ENCODE data around the gene RECQL5.
"Not testable (repeated sequence)": the region's sequence is repeated elsewhere in the genome, so short reads cannot be mapped to it uniquely, and the experiment has no call there.

RECQL5 gene

DNA sequence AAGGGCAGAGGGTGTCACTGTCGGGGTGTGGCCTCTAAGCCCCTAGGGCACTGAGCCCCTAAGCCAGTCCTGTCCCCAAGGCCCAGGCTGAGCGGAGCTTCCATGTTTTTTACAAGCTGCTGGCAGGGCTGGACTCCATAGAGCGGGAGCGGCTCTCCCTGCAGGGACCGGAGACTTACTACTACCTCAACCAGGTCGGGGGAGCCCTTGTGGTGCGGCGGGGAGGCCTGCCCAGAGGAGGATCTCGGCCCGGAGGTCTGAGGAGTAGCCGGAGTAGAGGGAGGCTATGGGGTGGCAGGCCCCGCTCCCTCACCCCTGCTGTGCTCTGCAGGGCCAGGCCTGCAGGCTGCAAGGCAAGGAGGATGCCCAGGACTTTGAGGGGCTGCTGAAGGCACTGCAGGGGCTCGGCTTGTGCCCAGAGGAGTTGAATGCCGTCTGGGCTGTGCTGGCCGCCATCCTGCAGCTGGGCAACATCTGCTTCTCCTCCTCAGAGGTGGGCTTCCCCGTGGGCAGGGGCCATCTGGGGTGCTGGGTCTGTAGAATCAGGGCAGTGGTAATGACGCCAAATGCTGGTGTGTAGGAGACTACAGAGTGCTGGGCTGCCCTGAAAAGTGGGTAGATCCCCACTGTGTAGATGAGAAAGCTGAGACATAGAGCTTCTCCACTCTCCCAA, 74.5 kb downstream of the RECQL5 start:
- DNase-seq (ENCODE audit: low spot score): no peak

DNA sequence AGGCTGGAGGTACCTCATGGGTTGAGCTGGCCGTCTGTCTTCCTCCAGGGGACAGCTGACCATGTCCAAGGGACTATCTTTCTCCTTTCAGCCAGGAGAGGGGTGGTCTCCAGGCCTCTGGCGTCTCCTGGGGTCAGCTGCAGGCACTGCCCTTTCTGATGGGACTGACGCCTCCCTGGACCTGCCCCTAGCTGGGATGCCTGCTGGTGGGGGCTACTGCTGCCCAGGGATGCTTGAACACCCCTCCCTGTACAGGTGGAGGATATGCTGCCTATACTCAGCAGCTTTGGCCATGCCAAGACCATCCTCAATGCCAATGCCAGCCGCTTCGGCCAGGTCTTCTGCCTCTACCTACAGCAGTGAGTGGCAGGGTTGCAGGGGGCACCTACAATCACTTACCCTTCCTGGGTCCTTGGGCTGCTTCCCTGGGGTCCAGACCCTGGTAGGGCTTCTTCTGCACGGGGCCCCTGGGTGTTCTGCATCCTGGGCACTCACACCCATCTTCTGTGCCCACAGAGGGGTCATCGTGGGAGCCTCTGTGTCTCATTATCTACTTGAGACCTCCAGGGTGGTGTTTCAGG, 75.1 kb downstream of the RECQL5 start:
- DNase-seq (ENCODE audit: low spot score): no peak

DNA sequence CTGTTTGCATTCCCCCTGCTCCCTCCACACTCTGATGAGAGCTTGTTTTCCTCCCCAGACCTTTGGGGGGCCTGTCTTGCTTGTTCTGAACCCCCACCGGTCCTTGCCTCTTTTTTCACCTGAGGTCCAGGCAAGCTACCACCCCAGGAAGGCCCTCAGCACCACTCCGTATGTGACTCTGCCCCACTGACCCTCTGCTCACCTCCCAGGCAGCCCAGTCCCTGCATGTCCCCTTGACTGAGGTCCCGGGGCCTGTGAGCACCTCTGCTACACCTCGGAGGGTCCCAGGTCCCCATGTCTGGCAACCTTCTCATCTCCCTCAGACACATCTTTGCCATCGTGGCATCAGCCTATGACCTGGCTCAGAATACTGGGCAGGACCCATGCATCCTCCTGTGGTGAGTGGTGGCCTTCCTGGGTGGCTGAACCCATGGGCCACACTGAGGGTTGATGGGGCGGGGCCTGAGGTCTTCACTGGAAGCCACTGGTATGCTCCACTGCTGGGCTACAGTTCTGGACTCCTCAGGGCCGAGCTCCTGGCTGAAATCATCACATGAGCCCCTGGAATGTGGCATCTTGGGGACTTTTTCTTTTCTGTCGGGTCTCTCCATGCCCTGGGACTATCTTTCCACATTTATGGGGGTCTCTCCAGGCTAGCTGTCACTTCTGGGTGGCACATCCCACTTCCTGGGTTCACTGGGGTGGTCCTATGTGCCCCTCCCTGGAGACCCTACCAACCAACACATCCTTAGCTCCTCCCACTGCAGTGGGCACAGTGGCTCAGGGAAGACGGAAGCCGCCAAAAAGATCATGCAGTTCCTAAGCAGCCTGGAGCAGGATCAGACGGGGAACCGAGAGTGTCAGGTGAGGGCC, 75.9 kb downstream of the RECQL5 start:
- no peak for DNase-seq (ENCODE audit: low spot score)

DNA sequence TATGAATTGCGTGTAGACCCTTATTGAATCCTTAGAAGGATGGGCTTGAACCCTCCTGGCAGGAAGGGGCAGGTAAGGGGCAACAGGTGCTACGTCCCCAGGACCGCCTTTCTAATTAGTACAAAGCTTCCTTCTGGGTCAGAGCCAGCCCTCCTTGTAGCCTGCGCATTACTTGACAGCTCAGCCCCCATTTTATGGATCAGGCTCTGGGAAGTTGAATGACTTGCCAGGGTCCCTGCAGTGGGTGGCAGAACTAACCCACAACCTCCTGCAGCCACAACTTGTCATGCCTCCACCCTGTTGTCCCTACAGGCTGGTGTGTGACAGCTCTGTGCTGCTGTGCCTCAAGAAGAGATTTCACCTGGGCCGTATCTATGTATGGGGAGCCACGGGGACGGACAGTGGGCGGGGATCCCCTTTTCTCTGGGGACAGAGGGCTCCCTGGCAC, 76.6 kb downstream of the RECQL5 start:
- no peak for DNase-seq (ENCODE audit: low spot score)

DNA sequence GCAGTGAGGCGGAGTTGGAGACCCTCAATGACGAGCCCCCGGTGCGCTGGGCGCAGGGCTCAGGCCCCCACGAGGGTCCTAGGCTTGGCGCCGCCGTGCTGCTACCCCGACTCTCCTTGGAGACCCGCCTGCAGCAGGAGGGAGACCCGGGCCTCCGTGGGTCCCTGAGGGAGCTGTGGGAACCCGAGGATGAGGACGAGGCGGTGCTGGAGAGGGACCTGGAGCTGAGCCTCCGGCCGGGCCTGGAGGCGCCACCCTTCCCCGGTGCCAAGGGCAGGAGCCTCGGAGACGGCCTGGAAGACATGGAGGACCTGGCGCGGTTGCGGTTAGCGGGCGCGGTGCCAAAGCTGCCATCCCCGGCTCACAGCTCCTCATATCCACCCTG, 77.0 kb downstream of the RECQL5 start:
- DNase-seq (ENCODE audit: low spot score): no peak

DNA sequence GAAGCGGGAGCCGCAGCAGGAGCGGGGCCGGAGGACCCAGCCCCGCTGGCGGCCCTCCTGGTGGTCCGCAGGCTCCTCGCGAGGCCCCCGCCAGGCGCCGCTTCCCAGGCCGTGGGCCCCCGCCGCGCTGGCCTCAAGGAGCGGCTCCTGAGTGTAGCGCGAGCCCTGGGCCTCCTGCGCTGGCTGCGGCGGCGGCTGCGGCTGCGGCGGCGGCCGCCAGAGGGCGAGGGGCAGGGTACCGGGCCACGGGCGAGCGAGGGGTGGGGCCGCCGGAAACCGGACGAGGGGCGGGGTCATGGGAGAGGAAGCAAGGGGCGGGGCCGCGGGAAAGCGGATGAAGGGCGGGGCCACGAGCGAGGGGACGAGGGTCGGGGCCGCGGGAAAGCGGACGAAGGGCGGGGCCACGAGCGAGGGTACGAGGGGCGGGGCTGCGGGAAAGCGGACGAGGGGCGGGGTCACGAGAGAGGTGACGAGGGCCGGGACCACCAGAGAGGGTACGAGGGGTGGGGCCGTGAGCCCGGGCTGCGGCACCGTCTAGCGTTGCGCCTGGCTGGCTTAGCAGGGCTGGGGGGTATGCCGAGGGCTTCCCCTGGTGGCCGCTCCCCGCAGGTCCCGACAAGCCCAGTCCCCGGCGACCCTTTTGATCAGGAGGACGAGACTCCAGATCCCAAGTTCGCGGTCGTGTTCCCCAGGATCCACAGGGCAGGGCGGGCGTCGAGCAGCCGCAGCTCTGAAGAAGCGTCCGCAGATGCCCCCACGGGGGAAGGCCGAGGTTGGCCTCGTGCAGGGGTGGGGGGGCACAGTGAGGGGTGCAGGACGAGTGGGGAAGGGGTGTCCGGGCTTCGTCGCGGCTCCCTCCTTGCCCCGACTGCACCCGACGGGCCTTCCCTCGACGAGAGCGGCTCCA, 77.7 kb downstream of the RECQL5 start:
- DNase-seq (ENCODE audit: low spot score): peak; percentile 86

DNA sequence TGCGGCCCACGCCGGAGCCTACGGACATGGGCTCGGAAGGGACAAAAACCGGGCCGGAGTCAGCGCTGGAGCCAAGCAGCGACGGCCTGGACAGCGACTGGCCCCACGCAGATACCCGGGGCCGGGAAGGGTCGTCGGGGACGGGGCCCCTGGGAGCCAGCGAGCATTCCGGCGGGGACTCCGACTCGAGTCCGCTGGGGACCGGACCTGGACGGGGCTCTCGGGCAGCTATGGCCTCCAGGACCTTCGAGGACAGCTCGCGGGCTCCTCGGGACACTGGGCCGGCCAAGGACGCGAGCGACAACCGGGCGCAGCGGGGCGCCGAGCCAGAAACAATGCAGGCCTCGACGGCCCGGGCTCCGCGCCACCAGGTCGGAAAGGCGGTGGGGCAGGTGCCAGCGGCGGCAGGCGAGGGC, 78.3 kb downstream of the RECQL5 start:
- DNase-seq (ENCODE audit: low spot score): no peak

DNA sequence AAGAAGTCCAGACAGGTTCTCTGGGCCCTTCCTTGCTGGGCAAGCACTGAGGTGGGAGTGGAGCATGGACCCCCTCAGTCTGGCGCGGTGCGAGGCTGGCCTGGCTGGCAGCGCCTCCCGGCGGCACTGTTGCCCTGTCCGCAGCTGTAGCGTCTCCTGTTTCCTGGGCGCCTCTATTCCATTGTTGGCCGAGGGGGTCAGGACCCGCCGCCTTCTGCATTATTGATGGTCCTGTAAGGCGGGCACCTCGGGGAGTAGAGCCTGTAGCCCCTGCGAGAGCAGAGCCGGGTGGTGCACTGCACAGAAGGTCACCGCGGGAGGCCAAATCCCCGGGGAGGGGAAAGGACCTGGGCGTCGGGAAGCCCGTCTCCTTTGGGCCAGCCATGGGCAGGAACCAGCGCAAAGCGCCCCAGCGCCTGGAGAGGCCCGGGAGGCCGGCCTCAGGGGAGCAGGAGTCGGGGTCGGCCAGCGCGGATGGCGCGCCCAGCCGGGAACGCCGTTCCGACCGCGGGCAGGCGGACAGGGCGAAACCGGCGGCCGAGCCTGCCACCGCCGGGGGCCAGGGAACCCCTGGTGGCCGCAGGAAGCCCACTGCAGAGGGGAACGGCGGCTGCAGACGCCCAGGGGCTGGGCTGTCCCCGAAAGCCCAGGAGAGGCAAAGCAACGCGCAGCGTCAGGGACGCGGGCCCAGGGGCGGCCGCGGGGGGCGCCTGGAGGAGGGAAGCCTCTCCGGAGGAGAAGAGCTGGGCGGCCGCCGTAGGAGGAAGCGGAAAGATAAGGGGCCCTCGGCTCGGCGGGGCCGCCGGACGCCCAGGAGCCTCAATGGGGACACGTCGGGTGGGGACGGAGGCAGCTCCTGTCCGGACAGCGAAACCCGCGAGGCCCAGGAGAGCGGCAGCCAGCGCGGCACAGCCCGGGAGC, 79.0 kb downstream of the RECQL5 start, which contains the start of gene MYO15B:
MYO15B (plus strand) TSS at position 126 of the 921 bp plus-strand sequence; CDS start at position 384, 258 bp downstream.
- DNase-seq (ENCODE audit: low spot score): peak; percentile 58

DNA sequence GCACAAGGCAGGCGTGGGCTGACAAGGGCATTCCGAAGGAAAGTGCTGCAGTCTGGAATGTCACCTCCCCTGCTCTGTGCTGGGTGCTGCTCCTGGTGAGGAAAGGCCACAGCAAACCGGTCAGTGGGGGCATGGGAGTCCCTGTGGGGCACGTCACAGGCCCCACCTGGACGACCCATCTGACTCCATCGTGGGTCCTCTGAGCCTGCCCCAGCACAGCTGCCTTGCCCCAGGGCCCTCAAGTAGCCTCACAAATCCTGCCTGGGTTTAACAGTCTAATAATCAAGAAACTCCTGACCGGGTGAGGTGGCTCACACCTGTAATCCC, 82.1 kb downstream of the RECQL5 start:
- DNase-seq (ENCODE audit: low spot score): no peak

DNA sequence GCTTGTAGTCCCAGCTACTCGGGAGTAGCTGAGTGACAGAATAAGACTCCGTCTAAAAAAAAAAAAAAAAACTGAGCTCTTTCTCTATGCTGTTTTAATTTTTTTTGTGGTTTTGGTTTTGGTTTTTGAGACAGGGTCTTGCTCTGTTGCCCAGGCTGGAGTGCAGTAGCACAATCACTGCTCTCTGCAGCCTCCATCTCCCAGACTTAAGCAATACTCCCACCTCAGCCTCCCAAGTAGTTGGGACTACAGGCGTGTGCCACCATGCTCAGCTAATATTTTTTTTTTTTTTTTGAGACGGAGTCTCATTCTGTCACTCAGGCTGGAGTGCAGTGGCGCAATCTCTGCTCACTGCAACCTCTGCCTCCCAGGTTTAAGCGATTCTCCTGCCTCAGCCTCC, 83.8 kb downstream of the RECQL5 start:
- DNase-seq (ENCODE audit: low spot score): not testable (repeated sequence)

DNA sequence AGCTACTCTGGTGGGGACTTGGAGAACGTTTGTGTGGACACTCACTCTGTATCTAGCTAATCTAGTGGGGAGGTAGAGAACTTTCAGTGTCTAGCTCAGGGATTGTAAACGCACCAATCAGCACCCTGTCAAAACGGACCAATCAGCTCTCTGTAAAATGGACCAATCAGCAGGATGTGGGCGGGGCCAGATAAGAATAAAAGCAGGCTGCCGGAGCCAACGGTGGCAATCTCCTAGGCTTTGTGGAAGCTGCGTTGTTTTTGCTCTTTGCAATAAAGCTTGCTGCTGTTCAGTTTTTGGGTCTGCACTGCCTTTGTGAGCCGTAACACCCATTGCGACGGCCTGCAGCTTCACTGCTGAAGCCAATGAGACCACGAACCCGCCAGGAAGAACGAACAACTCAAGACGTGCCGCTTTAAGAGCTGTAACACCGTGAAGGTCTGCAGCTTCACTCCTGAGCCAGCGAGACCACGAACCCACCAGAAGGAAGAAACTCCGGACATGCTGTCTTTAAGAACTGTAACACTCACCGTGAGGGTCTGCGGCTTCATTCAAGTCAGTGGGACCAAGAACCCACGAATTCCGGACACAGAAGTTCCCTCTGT, 85.7 kb downstream of the RECQL5 start:
- DNase-seq (ENCODE audit: low spot score): not testable (repeated sequence)
